ENCODE results near the gene ZCRB1. TPM values are rescaled to one million over a fixed set of nuclear protein-coding genes. Genes with fewer than 3 reads are reported as not detected.

ZCRB1 gene
- polyA plus RNA-seq, 1 experiment: 65.5 TPM

GRCh38 chr12:42346403-42347002, 20.6 kb upstream of the ZCRB1 start:
- no peaks in the 10 kb centered on the region for H3K27me3 ChIP-seq (ENCODE audit: control insufficient read depth, insufficient read depth, low read length)
- TF ChIP-seq, protein P1, sequence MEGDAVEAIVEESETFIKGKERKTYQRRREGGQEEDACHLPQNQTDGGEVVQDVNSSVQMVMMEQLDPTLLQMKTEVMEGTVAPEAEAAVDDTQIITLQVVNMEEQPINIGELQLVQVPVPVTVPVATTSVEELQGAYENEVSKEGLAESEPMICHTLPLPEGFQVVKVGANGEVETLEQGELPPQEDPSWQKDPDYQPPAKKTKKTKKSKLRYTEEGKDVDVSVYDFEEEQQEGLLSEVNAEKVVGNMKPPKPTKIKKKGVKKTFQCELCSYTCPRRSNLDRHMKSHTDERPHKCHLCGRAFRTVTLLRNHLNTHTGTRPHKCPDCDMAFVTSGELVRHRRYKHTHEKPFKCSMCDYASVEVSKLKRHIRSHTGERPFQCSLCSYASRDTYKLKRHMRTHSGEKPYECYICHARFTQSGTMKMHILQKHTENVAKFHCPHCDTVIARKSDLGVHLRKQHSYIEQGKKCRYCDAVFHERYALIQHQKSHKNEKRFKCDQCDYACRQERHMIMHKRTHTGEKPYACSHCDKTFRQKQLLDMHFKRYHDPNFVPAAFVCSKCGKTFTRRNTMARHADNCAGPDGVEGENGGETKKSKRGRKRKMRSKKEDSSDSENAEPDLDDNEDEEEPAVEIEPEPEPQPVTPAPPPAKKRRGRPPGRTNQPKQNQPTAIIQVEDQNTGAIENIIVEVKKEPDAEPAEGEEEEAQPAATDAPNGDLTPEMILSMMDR (IDR thresholded peaks at IDR 0.05; ENCODE audit: insufficient read depth, low read depth, low read length): no peak
- H3K4me3 ChIP-seq (ENCODE audit: low read depth, low read length): no peak overlapping the region
- ChIA-PET POLR2A (no interaction called here), CTCF (no interaction called here)
- H3K36me3 ChIP-seq (ENCODE audit: control insufficient read depth, insufficient read depth, low read length): no peaks in the 10 kb centered on the region; the same call in 1 of the 2 replicates
- no peak for DNase-seq (ENCODE audit: low read depth)

- ChIA-PET POLR2A (interaction anchor here (0.6 kb wide), 1 partner anchor 53 kb away, joined by 21 read pairs; no protein-coding TSS in a partner anchor), CTCF (no interaction called here)
- no peaks in the 10 kb centered on the region; the same call in 1 of the 2 replicates for H3K36me3 ChIP-seq (ENCODE audit: control insufficient read depth, insufficient read depth, low read length)
- TF ChIP-seq, protein P1 (IDR thresholded peaks at IDR 0.05; ENCODE audit: insufficient read depth, low read depth, low read length): no peak
- no peak overlapping the region for H3K4me3 ChIP-seq (ENCODE audit: low read depth, low read length)
- DNase-seq (ENCODE audit: low read depth): no peak
- no peaks in the 10 kb centered on the region for H3K27me3 ChIP-seq (ENCODE audit: control insufficient read depth, insufficient read depth, low read length)
Measured at GRCh38 chr12:42343721-42344120, 17.8 kb upstream of the ZCRB1 start.

DNA sequence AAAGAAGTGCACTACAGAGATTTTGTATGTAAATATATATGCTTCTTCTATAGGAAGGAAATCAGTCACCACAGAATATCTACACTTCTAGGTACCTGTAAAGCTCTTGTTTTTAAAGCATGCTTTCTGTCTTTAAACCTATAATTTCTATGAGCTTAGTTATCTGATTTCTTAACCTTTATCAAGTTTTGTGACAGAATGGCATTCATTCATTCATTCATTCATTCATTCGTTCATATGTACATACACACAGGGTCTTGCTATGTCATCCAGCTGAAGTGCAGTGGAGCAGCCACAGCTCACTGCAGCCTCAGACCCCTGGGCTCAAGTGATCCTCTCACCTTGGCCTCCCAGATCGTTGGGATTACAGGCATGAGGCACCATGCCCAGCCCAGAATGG, 16.1 kb upstream of the ZCRB1 start:
- Histone ChIP-seq H3K4me3 (ENCODE audit: low read depth, low read length) (no peak overlapping the region), H3K27me3 (ENCODE audit: control insufficient read depth, insufficient read depth, low read length) (no peaks in the 10 kb centered on the region), H3K36me3 (ENCODE audit: control insufficient read depth, insufficient read depth, low read length) (no peaks in the 10 kb centered on the region; the same call in none of the 2 replicates)
- no peak for DNase-seq (ENCODE audit: low read depth)
- TF ChIP-seq, protein P1 (IDR thresholded peaks at IDR 0.05; ENCODE audit: insufficient read depth, low read depth, low read length): no peak
- POLR2A ChIA-PET: no interaction called here
- CTCF ChIA-PET: no interaction called here

- Histone ChIP-seq H3K4me3 (ENCODE audit: low read depth, low read length) (no peak overlapping the region), H3K36me3 (ENCODE audit: control insufficient read depth, insufficient read depth, low read length) (peaks cover 1% of the 10 kb centered on the region; the same call in 1 of the 2 replicates), H3K27me3 (ENCODE audit: control insufficient read depth, insufficient read depth, low read length) (no peaks in the 10 kb centered on the region)
- ChIA-PET CTCF (no interaction called here), POLR2A (no interaction called here)
- no peak for DNase-seq (ENCODE audit: low read depth)
- TF ChIP-seq, protein P1 (IDR thresholded peaks at IDR 0.05; ENCODE audit: insufficient read depth, low read depth, low read length): no peak
Measured at GRCh38 chr12:42338280-42338679, 12.4 kb upstream of the ZCRB1 start.

DNA sequence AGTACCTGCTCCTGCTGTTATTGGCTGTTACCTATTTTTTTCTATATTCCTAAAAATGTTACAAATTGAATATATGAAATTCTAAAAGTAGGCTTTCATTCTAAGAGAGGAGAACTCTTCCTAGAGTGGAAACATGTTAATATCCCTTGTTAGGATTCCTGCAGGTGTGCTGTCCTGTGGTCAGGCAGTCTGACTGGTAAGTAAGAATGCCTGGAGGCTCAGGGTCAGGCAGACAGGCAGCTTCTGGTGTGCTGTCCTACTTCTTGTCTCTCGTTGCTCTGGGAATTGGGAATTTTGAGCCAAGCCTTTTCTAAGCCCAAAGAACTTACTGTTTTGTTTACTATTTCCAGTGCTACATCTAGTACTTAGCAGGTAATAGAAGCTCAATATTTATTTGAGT, 10.4 kb upstream of the ZCRB1 start:
- no peak for DNase-seq (ENCODE audit: low read depth)
- POLR2A ChIA-PET: interaction anchor here (0.6 kb wide), 1 partner anchor 9 kb away, joined by 3 read pairs; no protein-coding TSS in a partner anchor
- TF ChIP-seq, protein P1 (IDR thresholded peaks at IDR 0.05; ENCODE audit: insufficient read depth, low read depth, low read length): no peak
- peaks cover 1% of the 10 kb centered on the region; the same call in 1 of the 2 replicates for H3K36me3 ChIP-seq (ENCODE audit: control insufficient read depth, insufficient read depth, low read length)
- no peaks in the 10 kb centered on the region for H3K27me3 ChIP-seq (ENCODE audit: control insufficient read depth, insufficient read depth, low read length)
- CTCF ChIA-PET: interaction anchor here (1.2 kb wide), 1 partner anchor 36 kb away, joined by 5 read pairs; no protein-coding TSS in a partner anchor
- no peak overlapping the region for H3K4me3 ChIP-seq (ENCODE audit: low read depth, low read length)
